OCI-LY3 (cell line): ENCODE data around the gene SIGLEC6.

ENCODE experiments used
- H2AFZ ChIP-seq: fragments of 200-600, 300-600 bp; shearing (Covaris generic); 2 replicates; pipeline ENCODE4 v1.6.0; 2014; ENCODE audit warnings: antibody characterized with exemption, low read depth, low read length
- H3K27ac ChIP-seq: fragments of 200-600, 300-600 bp; sonication (generic); 2 replicates; pipeline ENCODE4 v1.5.1; 2014; ENCODE audit warnings: mild to moderate bottlenecking, low read length, moderate library complexity, mixed read lengths
- H3K27me3 ChIP-seq: fragments of 200-600, 300-600 bp; sonication (generic); 2 replicates; pipeline ENCODE4 v1.6.1; 2014; ENCODE audit warnings: low read depth, low read length, mixed read lengths
- H3K36me3 ChIP-seq: fragments of 200-600, 300-600 bp; sonication (generic); replicated peaks from 2 replicates; pipeline ENCODE3; 2014; ENCODE audit warnings: low read depth, low read length, mixed read lengths
- H3K4me1 ChIP-seq: fragments of 300-600, 200-600 bp; sonication (generic); 2 replicates; pipeline ENCODE4 v1.6.1; 2014; ENCODE audit warnings: low read length, mixed read lengths
- H3K4me2 ChIP-seq: fragments of 200-600, 300-600 bp; sonication (generic); 2 replicates; pipeline ENCODE4 v1.6.1; 2014; ENCODE audit warnings: low read length, mixed read lengths
- H3K4me3 ChIP-seq: fragments of 300-600, 200-600 bp; sonication (generic); 2 replicates; pipeline ENCODE4 v1.5.1; 2014; ENCODE audit warnings: antibody characterized with exemption, mild to moderate bottlenecking, low read length, moderate library complexity
- H3K79me2 ChIP-seq: fragments of 300-600, 200-600 bp; shearing (Covaris generic); 2 replicates; pipeline ENCODE4 v1.6.1; 2014; ENCODE audit warnings: mild to moderate bottlenecking, low read length, mixed read lengths
- H3K9ac ChIP-seq: fragments of 300-600, 200-600 bp; shearing (Covaris generic); 2 replicates; pipeline ENCODE4 v1.6.0; 2014; ENCODE audit warnings: mild to moderate bottlenecking, low read length, moderate library complexity
- H3K9me3 ChIP-seq: fragments of 200-600, 300-600 bp; shearing (Covaris generic); 2 replicates; pipeline ENCODE4 v1.6.1; 2014; ENCODE audit warnings: low read length, mixed read lengths; ENCODE audit not compliant: insufficient read depth
- H4K20me1 ChIP-seq: fragments of 200-600, 300-600 bp; sonication (generic); 2 replicates; pipeline ENCODE4 v1.6.1; 2016; ENCODE audit warnings: low read length, mixed read lengths; ENCODE audit not compliant: insufficient read depth
- EZH2phosphoT487 ChIP-seq: fragments of 200-600 bp; shearing (Covaris generic); IDR thresholded peaks from 2 replicates; pipeline ENCODE4 v1.6.1; 2018; ENCODE audit warnings: antibody characterized with exemption, mixed run types, low read depth
- TF ChIP-seq, protein P1 (sequence below): fragments of 200-600, 300-600 bp; sonication (generic); IDR thresholded peaks from 2 replicates; pipeline ENCODE4 v1.5.1; 2014; ENCODE audit warnings: antibody characterized with exemption, low read length, low read depth

The SIGLEC6 gene

GRCh38 chr19:51509823-51510660 lies 21.4 kb downstream of the SIGLEC6 start:
- Histone ChIP-seq H3K9ac (no peak overlapping the region), H2AFZ (no peak overlapping the region), H3K4me1 (peaks cover 6% of the 10 kb centered on the region; the same call in 1 of the 2 replicates), H3K36me3 (no peaks in the 10 kb centered on the region), H3K4me2 (no peak overlapping the region), H3K27ac (no peak overlapping the region), H4K20me1 (no peaks in the 10 kb centered on the region), H3K79me2 (no peaks in the 10 kb centered on the region), H3K27me3 (peaks cover 35% of the 10 kb centered on the region), H3K4me3 (no peak overlapping the region), H3K9me3 (no peaks in the 10 kb centered on the region)
- no peak for TF ChIP-seq EZH2phosphoT487
- TF ChIP-seq, protein P1, sequence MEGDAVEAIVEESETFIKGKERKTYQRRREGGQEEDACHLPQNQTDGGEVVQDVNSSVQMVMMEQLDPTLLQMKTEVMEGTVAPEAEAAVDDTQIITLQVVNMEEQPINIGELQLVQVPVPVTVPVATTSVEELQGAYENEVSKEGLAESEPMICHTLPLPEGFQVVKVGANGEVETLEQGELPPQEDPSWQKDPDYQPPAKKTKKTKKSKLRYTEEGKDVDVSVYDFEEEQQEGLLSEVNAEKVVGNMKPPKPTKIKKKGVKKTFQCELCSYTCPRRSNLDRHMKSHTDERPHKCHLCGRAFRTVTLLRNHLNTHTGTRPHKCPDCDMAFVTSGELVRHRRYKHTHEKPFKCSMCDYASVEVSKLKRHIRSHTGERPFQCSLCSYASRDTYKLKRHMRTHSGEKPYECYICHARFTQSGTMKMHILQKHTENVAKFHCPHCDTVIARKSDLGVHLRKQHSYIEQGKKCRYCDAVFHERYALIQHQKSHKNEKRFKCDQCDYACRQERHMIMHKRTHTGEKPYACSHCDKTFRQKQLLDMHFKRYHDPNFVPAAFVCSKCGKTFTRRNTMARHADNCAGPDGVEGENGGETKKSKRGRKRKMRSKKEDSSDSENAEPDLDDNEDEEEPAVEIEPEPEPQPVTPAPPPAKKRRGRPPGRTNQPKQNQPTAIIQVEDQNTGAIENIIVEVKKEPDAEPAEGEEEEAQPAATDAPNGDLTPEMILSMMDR, result no peak

DNA sequence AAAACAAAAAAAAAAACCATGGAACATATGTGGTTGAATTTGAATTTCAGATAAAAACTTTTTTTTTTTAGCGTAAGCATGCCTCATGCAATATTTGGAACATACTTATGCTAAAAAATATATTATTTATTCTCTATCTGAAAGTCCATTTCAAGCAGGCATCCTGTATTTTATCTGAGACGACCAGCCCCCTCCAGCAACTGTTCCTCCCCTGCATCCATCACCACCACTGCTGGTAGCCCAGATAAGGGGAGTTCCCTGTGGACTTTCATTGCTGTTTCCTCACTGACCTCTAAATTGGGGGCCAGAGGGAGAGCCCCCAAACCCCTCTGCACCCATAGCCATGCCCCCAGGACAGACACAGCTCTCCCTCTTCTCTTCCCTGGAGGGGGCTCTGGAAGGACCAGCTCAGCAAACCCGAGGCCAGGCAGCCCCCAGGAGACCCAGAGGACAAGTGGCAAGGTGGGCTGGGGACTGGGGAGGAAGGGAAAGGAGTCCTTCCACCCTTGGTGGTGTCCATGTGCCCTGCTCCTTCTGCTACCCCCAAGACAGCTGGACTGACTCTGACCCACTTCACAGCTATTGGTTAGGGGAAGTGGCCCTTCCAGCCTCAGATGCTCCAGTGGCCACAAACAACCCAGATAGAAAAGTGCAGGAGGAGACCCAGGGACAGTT lies 23.3 kb downstream of the SIGLEC6 start:
- peaks cover 6% of the 10 kb centered on the region; the same call in 1 of the 2 replicates for H3K4me1 ChIP-seq
- H3K4me2 ChIP-seq, result no peak overlapping the region
- H3K4me3 ChIP-seq, result no peak overlapping the region
- no peaks in the 10 kb centered on the region for H3K9me3 ChIP-seq
- no peaks in the 10 kb centered on the region for H3K36me3 ChIP-seq
- no peak overlapping the region for H3K27ac ChIP-seq
- peaks cover 24% of the 10 kb centered on the region for H3K27me3 ChIP-seq
- no peaks in the 10 kb centered on the region for H4K20me1 ChIP-seq
- TF ChIP-seq, protein P1, result no peak
- no peak for TF ChIP-seq EZH2phosphoT487
- H3K79me2 ChIP-seq, result no peaks in the 10 kb centered on the region
- no peak overlapping the region for H2AFZ ChIP-seq
- H3K9ac ChIP-seq, result no peak overlapping the region

- Histone ChIP-seq H3K79me2 (no peaks in the 10 kb centered on the region), H3K9me3 (no peaks in the 10 kb centered on the region), H4K20me1 (no peaks in the 10 kb centered on the region), H2AFZ (no peak overlapping the region), H3K36me3 (no peaks in the 10 kb centered on the region), H3K4me1 (peaks cover 6% of the 10 kb centered on the region; the same call in 1 of the 2 replicates), H3K4me2 (no peak overlapping the region), H3K4me3 (no peak overlapping the region), H3K9ac (no peak overlapping the region), H3K27ac (no peak overlapping the region), H3K27me3 (peaks cover 19% of the 10 kb centered on the region)
- TF ChIP-seq, protein P1, result no peak
- no peak for TF ChIP-seq EZH2phosphoT487
Measured at GRCh38 chr19:51507640-51508058, 23.8 kb downstream of the SIGLEC6 start.

DNA sequence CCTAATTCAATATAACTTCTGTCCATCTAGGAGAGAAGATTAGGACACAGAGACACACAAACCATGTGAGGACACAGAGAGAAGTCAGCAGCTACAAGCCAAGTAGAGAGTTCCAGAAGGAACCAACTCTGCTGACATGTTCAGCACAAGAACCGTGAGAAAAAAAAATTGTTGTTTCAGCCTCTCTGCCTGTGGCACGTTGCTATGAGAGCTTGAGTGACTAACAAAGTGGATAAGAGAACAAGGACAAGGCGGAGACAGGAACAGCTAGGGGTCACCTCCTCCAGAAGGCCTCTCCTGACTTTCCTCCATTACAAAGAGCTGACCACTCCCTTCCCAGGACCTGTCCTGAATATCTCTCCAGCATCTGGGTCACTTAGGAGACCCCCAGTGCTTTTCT lies 24.3 kb downstream of the SIGLEC6 start:
- Histone ChIP-seq H3K4me3 (no peak overlapping the region), H2AFZ (no peak overlapping the region), H3K27me3 (peaks cover 14% of the 10 kb centered on the region), H3K79me2 (no peaks in the 10 kb centered on the region), H3K36me3 (no peaks in the 10 kb centered on the region), H4K20me1 (no peaks in the 10 kb centered on the region), H3K4me1 (peaks cover 6% of the 10 kb centered on the region; the same call in 1 of the 2 replicates), H3K9me3 (no peaks in the 10 kb centered on the region), H3K9ac (no peak overlapping the region), H3K27ac (no peak overlapping the region), H3K4me2 (no peak overlapping the region)
- no peak for TF ChIP-seq EZH2phosphoT487
- TF ChIP-seq, protein P1, result no peak
